ENCODE data around the gene CYTH1.
"Not testable (repeated sequence)": the region's sequence is repeated elsewhere in the genome, so short reads cannot be mapped to it uniquely, and the experiment has no call there.

Gene CYTH1

DNA sequence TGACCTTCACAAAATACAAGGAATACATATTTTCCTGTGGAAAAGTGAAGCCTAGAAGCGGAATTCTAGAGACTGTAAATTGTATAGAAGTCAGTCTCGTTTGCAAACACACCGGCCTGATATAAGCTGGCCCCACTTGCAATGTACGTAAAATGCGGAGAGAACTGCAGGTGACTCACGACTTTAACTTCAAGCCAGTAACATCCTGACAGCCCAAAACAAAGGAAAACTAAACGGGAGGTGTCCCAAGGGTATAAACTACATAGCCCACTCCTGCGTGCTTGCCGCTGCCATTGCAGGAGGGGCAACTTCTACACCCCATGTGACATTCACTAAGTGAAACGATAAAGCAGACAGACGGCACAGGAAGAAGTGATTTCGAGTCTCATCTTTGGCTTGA lies 101.6 kb downstream of the CYTH1 start:
- DNase-seq: no peak

- no peak for DNase-seq
Measured at GRCh38 chr17:78679495-78680395, 102.3 kb downstream of the CYTH1 start.

DNA sequence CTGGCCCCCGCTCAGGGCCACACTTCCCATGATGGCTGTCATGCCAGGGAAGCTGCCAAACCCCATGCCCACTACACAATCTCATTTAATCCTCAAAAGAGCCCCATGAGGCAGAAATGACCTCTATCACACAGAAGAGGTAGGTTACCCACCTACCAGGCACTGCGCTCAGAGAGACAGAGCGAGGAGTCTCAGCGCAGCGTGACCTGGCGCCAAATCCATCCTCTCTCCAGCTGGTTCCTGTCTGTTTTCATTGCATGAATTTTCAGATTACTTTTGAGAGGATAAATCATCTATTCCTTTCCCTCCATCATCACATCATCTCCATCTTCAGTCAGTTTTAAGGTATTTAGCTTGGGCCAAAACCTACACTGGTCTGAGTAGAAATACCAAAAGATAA lies 103.4 kb downstream of the CYTH1 start:
- no peak for DNase-seq

DNA sequence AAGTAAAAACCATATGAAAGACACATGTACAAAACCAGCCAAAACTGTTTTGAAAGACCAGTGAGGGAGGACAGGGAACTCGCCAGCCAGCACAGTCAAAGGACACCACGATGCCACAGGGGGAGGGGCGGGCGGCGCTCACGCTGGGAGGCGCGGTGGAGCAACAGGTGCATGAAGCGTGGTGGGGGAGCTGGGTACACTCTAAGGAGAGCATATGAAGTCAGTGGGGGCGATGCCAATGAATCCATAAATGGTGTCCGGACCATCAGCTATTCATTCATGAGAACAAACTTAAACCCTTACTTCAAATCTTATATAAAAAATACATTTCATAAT lies 103.9 kb downstream of the CYTH1 start:
- DNase-seq: no peak

DNA sequence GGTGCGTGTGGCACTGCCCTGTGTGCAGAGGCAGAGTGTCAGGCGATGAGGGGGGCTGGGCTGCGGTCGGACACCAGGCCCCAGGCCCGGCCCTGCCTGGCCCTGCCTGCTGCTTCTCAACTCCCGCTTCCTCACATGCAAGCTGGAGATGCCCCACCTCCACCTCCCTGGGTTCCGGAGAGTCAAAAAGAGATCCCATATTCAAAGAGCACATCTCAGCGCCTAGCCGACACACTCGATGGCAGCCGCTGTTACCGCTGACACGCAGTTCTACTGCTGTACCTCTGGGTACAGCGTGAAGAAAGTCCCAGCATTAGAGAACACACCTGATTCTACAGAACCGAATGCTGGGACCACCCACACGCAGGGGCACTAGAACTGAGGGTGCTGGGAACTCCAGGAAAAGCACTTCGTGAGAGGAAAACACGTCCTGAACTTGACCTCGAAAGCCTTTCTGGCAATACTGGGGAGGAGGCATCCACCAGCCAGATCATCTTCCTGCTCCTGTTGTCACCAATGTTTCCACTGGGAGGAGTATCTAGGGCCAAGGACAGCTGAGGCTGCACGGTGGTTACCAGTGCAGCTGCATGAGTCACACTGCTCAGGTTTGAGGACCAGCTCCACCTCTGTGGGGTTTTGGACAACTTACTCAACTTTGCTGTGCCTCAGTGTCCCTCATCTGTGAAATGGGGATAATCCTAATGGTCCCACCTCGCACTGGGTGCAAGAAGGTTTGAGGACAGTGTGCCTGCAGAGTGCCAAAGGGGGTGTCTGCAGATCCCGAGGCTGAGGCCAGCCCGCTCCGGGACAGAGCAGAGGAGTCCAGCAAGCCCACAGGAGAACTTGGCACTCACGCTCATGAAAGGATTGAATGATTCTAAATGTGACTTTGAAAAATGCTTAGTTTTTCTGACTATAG lies 104.5 kb downstream of the CYTH1 start:
- DNase-seq: no peak

DNA sequence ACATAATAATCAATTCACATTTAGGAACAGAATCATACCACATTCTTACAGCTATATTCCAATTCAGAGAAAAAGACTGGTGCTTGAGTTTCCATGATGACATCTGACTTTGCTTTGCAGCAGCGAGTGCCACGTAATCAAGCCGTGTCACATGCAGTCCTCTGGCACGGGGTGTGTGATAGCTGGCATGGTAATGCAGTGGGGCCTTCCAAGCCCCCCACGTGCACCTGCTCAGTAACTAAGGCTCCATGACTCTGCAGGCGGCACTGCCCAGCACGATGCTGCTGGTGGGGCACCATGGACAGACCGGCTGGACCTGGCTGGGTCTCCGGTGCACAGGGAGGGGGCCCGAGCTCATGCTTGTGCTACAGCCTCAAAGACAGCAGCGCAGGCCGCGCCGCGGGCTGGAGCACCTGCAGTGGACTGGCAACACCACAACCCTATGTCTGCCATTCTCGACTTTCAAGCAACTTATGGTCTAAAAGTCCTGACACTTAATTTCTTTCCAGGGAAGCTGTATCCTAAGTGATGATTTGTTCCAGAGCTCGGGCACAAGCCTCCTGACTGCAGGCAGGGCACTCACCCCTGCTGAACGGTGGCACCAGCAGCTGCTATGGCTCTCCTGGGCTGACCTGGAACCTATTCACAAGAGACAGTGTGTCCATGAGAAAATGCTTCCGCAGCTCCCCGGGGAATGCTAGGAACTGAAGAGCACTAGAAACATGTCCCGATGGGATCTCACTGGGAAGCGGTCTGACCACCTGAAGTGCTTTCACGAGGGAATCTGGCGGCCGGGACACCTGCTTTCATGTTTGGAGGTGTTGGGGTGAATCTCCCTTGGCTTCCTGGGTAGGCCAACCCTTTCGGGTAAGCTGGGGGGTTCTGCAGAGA lies 105.4 kb downstream of the CYTH1 start:
- no peak for DNase-seq

DNA sequence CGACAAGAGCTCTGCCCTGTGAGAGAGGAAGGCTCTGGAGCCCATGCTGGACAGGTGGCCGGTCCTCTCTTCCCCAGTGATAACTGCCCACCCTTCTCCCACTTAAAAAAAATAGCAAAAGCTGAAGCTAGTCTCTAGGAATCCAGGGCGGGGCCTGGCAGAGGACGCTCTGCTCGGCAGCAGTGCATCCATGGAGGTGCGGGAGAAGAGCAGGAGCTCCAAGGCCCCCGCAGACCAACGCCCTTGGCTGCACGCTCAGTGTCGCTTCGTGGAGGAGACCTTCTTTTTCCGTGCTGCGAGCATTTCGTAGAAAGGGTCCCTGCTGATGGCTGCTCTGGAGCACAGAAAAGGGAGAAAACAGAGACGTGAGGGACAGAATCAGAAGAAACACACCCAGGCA lies 106.2 kb downstream of the CYTH1 start:
- no peak for DNase-seq

- no peak for DNase-seq
Measured at GRCh38 chr17:78675316-78675616, 106.8 kb downstream of the CYTH1 start.

- no peak for DNase-seq
Measured at GRCh38 chr17:78674595-78675315, 107.3 kb downstream of the CYTH1 start.

GRCh38 chr17:78674156-78674555 lies 107.9 kb downstream of the CYTH1 start:
- no peak for DNase-seq

GRCh38 chr17:78673395-78673794 lies 108.7 kb downstream of the CYTH1 start:
- no peak for DNase-seq

GRCh38 chr17:78672871-78673371 lies 109.2 kb downstream of the CYTH1 start:
- no peak for DNase-seq

DNA sequence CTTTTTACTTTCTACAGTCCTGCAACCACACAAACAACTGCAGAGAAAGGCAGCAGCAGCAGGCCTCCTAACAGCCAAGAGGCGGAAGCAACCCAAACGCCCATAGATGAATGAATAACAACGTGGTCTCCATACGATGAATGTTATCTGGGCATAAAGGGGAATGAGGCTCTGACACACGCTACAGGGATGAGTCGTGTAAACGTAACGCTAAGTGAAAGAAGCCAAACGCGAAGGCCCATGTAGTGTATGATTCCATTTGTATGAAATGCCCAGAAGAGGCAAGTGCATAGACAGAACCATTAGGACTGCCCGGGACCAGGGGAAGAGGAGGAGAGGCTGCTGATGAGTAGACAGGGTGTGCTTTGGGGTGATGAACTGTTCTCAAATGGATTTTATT lies 110.1 kb downstream of the CYTH1 start:
- DNase-seq: no peak

DNA sequence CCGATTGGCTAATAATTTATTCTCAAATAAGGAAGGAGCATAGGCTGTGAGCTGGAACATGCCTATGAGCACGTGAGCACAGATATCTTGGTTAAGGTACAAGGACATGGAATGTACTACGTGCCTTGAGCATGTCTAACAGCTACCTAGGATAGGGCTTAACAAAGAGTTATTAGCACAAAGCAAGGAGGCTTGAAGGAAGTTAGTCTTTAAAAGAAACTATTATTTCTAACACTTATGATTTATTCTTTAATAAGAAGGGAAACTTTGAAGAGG lies 110.4 kb downstream of the CYTH1 start:
- not testable (repeated sequence) for DNase-seq

- no peak for DNase-seq
Measured at GRCh38 chr17:78670850-78671725, 111.0 kb downstream of the CYTH1 start.

GRCh38 chr17:78669975-78670518 lies 112.0 kb downstream of the CYTH1 start:
- no peak for DNase-seq

DNA sequence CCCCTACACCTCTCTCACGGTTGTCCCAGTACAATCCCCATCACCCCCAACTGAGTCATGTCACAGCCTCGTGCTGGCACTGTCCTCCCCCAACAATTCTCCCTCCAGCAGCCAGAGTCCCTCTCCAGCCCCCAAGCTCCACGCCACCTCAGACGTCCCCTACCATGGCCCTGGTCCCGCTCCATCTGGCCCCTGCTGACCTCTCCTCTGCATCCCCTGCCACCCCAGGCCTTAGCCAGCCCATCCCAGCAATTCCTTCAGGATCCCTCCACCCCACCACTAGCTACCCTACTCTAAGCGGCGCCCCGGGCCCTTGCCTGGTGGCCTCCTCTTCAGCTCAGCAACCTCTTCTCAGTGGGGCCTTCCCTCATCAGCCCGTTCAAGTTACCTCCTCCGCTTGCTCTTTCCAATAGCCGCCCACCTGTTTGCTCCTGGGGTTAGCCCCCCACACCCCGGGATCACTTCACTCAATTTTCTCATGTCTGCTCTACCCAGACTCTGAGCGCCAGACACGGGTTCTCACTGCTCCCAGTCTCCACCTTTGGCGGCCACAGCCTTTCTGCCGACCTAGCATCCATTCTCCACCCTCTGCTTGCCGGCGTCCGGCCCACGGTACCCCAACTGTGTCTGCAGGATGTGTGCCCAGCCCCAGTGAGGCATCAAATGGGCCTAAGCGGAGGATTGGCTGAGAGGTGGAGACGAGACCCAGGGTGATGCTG lies 112.7 kb downstream of the CYTH1 start:
- no peak for DNase-seq

DNA sequence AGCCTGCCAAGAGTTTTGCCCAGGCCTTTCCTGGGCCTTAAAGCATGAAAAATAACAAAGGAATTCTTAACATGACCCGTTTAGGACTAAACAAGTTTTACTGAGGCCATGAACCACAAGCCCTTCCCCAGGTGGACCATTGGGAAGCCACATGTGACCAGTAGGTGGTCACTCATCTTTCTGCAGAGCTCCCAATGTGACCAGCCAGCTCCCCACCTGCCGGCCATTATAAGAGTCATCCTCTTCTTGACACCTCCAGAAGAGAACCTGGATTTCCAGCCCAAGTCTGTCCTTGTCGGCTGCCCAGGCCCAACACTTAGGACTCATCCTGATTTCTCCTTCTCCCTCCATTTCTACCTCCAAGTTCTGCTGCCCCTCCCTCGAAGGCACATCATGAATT lies 113.2 kb downstream of the CYTH1 start:
- DNase-seq: no peak

DNA sequence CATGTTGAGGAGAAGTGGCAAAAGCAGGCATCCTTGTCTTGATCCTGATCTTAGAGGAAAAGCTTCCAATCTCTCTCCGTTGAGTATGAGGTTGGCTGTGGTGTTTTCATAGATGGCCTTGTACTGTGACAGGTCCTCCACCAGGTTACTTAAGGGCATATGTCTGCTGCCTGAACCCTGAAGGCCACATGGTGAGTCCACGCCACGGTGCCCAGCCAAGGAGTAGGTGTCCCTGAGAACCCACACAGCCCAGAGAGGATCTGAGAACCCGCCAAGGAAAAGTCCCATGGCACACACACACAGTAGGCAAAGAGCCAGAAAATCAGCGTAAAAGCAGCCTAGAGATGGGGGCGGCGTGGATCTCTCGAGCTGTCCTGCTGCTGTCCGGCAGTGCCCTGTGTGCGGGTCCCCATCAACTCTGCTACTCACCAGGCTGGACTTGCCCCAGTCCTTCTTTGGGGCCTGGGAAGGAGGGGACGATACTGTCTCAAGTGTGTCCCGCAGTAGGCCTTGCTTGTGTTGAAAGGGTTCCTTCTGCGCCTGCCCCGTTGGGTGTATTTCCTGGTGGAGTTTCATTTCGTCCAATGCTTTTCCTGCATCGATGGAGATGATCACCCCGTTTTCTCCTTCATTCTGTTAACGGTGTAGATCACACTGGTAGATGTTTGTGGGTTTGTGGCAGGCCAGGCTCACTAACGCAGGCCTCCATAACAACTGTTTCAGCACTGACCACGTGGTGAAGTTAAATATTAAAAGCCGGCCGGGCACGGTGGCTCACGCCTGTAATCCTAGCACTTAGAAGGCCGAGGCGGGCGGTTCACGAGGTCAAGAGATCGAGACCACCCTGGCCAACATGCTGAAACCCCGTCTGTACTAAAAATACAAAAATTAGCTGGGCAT lies 114.1 kb downstream of the CYTH1 start:
- DNase-seq: no peak

Measured in GOT3 (cell line).